NCI-H1105 (cell line): ENCODE measurements around the gene IQSEC1.
"Not testable (repeated sequence)": the region's sequence is repeated elsewhere in the genome, so short reads cannot be mapped to it uniquely, and the experiment has no call there.

Experiments
- DNase-seq: peaks from one replicate; lab custom pipeline; 2025; lab: John Stamatoyannopoulos, UW

The IQSEC1 gene

DNA sequence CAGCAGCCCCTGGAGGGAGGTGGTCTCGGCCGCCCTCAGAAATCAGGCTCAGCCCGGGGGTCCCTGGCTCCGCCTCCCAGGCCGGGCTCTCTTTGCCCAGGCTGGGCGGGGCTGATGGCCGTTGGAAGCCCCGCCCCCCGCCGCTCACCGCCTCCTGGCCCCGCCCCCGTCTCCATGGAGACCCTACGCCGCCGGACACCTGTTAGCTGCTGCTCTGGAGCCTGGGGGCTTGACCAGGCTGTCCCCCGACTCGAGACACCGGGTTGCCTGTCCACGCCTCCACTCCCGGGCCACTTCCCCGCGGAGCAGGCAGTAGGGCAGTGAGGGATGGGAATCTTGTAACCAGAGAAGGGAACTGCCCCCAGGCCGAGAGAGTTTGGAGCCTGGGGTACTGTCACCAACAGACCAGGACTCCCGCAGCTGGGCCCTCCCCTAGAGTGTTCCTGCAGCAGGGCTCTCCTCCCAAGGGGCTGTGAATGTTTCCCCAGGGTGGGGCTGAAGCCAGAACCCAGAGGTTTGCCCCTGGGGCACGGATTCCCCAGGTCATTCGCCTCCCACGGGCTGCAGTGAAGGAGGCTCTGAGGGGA lies 204.1 kb downstream of the IQSEC1 start:
- no peak for DNase-seq

DNA sequence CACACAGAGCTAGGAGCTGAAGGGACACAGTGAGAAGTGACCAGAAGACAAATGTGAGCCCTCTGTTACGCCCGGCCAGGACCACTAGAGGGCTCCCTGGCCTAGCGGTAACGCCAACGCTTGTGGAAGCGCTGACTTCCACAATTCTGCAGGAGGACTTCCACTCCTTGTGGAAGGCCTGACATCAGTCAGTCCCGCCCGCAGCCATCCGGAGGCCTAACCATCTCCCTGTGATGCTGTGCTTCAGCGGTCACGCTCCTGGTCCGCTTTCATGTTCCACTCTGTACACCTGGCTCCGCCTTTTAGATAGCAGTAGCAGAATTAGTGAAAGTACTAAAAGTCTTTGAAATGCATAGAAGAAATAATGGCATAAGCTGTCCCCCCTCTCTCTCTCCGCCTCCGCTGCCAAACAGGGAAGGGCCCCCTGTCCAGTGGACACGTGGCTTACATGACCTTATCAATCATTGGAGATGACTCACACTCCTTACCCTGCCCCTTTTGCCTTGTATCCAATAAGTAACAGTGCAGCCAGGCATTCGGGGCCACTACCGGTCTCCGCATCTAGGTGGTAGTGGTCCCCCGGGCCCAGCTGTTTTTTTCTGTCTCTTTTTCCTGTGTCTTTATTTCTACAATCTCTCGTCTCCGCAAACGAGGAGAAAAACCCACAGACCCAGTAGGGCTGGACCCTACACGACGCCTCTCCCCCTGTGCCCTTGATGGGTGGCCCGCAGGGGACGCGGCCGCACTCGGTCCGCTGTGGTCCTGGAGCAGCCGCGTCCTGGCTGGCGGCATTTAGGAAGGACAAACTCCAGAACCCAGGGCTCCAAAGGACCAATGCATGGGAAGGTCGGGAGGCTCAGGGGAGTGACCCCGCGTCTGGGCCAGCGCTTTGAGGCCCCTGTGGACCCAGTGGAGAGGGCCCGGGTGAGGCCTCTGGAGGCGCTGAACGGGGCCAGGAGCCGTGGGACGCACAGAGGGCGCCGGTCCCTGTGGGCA lies 204.9 kb downstream of the IQSEC1 start:
- peak; percentile 27 for DNase-seq

DNA sequence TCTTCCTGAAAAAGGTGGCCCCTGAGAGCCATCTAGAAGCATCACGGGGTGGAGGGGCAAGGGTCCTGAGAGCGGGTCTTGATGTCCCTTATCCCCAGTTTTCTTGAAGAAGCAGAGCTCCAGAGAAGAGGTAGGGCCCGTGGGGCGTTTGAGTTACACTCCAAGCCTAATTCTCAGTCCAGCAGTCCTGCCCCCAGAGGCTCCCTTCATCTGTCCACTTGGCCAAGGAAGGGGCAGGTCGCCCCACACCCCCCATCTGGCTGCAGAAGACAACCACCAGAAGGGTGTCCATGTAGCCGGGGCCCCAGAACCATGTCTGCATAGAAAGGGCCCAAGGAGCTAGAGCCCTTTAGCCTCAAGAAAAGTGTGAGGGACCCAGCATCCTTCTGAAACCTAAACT lies 206.4 kb downstream of the IQSEC1 start:
- DNase-seq, result no peak

DNA sequence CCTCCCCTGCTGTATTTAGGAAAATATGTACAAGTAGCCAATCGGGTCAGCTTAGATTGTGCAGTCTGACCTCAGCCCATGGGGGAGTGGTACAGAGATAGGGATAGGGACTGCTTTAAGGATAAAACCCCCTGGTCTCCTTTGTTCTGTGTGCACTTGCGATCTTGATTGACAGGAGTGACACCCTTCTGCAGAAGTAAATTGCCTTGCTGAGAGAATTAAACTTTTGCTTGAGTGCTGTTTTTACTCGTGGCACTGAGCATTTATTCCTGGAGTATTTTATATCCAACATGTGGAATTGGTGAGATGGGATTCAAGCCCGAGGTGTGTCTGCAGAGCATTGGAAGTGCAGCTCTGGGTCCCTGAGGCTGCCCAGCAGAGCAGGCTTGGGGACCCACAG lies 208.0 kb downstream of the IQSEC1 start:
- DNase-seq, result no peak

DNA sequence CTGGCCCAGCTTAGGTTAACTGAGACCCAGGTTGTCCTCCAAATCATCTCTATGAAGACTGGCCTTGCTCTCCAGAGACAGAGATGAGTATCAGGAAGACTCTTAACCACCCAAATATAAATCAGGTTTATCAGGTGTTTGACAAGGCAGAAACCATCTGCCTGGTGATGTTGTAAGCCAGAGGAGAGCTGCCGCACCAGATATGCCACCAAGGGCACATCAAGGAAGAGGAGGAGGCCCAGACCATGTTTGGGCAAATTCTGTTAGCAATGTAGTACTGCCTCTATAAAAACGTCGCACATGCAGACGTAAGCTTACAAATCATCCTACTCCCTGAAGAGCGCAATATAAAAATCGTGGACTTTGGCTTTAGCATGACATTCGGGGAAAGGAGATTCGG lies 210.8 kb downstream of the IQSEC1 start:
- DNase-seq, result no peak

DNA sequence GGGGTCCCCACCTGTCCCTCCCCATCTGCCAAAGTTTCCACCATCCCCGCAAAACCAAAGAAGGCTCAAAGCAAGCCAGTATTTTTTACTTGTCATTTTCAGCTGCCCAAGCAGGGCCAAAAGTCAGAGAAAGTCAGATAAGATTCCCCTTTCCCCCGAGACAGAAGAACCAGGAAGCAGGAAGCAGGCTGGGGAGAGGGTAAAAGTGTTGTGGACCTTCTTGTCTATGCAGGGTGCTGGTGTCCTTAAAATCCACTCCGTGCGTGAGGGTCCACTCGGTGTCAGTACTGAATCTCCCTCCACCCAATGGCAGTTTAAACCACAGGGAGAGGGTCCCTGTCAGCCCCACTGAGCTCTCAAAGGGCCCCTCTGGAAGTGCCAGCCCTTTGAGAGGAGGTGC lies 211.6 kb downstream of the IQSEC1 start:
- no peak for DNase-seq

DNA sequence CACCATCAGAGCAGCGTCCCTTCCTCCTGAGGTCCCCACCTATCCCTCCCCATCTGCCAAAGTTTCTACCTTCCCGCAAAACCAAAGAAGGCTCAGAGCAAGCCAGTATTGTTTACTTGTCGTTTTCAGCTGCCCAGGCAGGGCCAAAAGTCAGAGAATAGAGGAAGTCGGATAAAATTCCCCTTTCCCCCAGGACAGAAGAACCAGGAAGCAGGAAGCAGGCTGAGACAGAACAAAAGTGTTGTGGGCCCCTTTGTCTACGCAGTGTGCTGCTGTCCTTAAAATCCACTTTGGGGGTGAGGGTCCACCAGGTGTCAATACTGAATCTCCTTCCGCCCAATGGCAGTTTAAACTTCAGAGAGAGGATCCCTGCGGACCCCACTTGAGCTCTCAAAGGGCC lies 213.4 kb downstream of the IQSEC1 start:
- DNase-seq, result no peak

DNA sequence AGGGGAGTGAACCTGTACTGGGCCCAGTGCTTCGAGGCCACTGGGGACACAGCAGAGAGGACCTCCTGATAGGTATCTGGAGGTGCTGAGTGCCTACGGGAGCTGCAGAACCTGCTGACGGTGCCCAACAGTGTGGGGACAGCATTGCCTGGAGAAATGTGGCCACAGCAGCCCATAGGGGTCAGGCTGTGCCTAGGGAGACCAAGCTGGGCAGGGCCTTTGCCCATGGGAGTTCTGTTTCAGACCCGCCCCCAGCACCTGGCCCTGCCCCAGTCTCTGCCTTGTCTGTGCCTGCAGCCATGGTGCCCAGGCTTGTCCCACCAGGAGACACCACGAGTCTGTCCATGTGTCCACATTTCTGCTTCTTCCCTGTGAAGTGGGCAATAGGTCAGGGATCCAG lies 216.6 kb downstream of the IQSEC1 start:
- no peak for DNase-seq

DNA sequence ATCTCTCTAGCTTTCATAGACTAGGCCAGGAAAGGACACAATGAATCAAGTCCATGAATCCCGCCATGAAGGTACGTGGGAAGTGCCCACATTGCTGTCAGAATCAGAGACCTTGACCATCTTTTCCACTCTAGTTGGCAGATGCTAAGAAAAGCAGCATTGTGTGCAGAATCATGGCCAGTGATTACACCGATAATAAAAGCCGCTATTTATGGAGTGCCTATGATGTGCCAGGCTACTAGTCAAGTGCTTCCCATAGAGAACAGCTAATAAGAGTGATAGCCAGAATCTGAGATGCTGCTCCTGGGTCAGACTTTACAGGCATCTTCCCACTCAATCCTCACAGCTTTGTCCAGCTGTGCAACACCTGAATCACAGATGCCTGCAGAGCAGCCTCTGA lies 218.7 kb downstream of the IQSEC1 start:
- no peak for DNase-seq

DNA sequence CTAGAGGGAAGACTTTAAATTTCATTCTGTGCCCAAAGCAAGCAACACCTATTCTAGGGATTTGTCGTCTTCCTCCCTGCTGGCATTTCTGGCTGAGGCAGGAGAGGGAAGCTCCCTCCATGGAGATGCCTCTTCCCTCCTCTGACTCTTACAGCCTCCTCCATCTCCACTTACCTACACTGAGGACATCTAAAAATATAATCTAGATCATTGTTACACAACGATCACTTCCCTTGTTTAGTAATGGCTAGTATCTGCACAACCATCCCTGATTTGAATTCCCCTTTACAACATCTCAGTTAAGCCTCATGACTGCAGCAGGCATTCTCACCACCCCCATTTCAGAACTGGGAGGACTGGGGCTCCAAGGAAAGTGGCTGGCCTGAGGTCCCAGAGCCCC lies 219.4 kb downstream of the IQSEC1 start:
- DNase-seq, result not testable (repeated sequence)

DNA sequence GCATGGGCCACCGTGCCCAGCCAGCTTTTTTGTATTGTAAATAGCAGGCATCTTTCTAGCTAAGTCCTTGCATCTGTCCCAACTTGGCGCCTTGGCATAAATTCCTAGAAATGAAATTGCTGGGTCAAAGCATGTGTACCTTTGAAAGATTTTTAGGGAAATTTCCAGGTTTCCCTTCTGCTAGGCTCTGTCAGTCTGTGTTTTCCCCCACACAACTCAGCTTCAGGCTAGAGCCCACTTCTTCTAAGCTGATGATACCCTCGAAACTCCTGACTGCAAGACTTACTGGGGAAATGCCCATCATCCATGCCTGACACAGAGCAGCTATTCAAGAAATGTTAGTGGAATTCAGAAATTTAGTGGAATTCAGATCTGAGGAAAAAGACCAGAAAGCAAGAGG lies 221.0 kb downstream of the IQSEC1 start:
- DNase-seq, result no peak
